Esophagus squamous epithelium (tissue), 5 donors: ENCODE measurements around the gene TFAP2C. TPM values are rescaled to one million over a fixed set of nuclear protein-coding genes. Genes with fewer than 3 reads are reported as not detected.

Experiments used
- DNase-seq: peaks from one replicate; lab custom pipeline; 2025; lab: John Stamatoyannopoulos, UW
- H3K27ac ChIP-seq, 4 donors: fragments of 200-600 bp; sonication (generic); one replicate each; pipeline ENCODE4 v1.5.1; 2016 to 2019; ENCODE audit warnings: mild to moderate bottlenecking in 1 of 4
- H3K27me3 ChIP-seq, 4 donors: fragments of 200-600 bp; sonication (generic); 1 replicate in 3 of 4; 2 replicates in 1 of 4; pipeline versions ENCODE4 v1.5.1 to v1.6.0; 2017 to 2021; ENCODE audit warnings: antibody characterized with exemption in 1 of 4
- H3K36me3 ChIP-seq, 3 donors: fragments of 200-600 bp; sonication (generic); one replicate each; pipeline ENCODE4 v1.5.1; 2016 to 2019
- H3K4me1 ChIP-seq, 3 donors: fragments of 200-600 bp; sonication (generic); one replicate each; pipeline ENCODE4 v1.5.1; 2017 to 2019
- H3K4me3 ChIP-seq, 4 donors: fragments of 200-600 bp; sonication (generic); 1 replicate in 3 of 4; 2 replicates in 1 of 4; pipeline ENCODE4 v1.5.1; 2016 to 2019; ENCODE audit warnings: mild to moderate bottlenecking in 2 of 4, moderate library complexity in 1 of 4
- H3K9me3 ChIP-seq, 3 donors: fragments of 200-600 bp; sonication (generic); one replicate each; pipeline ENCODE4 v1.5.1; 2016 to 2019
- CTCF ChIP-seq, 6 experiments: fragments of 450-650 bp in 4 of 6; fragments of 200-600 bp in 2 of 6; sonication (generic) in 2 of 6; IDR thresholded peaks; one replicate each; pipeline ENCODE4 v1.5.1; 2016 to 2019; ENCODE audit warnings: antibody characterized with exemption in 6 of 6, mild to moderate bottlenecking in 4 of 6, moderate library complexity in 4 of 6
- POLR2A ChIP-seq, 4 donors: fragments of 450-650 bp; IDR thresholded peaks; one replicate each; pipeline ENCODE4 v1.6.1; 2017; ENCODE audit warnings: antibody characterized with exemption in 4 of 4, mild to moderate bottlenecking in 4 of 4, moderate library complexity in 3 of 4
- WGBS, 2 donors: methylation state at CpG; one replicate each; pipeline ENCODE4 v1.1.5; 2018; 5-methylcytosine and 5-hydroxymethylcytosine counted together
- intact Hi-C: fragments of 100-400 bp; cut with DNase I; formaldehyde crosslinking; loops from one replicate; pipeline ENCODE4 v1.15.0; 2022
- total RNA-seq, 4 donors: library from RNA; depleted of rRNA; stranded (reverse); fragments of >200 nt; gene quantifications; one replicate each; pipeline ENCODE4 v1.1.0, GENCODE V29; 2016
- donor health status: DM: yes; HTN: yes; CAD: no.

Gene TFAP2C
- total RNA-seq, 4 donors from 2014 or later: 25.9 to 34.8 (median 31.8) TPM

GRCh38 chr20:56592211-56592610 lies 36.9 kb upstream of the TFAP2C start:
- H3K36me3 ChIP-seq: no peaks in the 10 kb centered on the region
- TF ChIP-seq POLR2A (IDR thresholded peaks at IDR 0.05): no peak
- no peak for TF ChIP-seq CTCF (IDR thresholded peaks at IDR 0.05)
- no peaks in the 10 kb centered on the region for H3K9me3 ChIP-seq
- intact Hi-C loops: no loop called here
- H3K27me3 ChIP-seq: peaks cover 0 to 4% (median 0%) of the 10 kb centered on the region in 4 donors
- no peak overlapping the region for H3K4me3 ChIP-seq
- DNase-seq: no peak
- peaks cover 0 to 30% (median 0%) of the 10 kb centered on the region in 3 donors for H3K4me1 ChIP-seq
- H3K27ac ChIP-seq: no peak overlapping the region

- H3K4me3 ChIP-seq: no peak overlapping the region
- DNase-seq: no peak
- peaks cover 0 to 4% (median 0%) of the 10 kb centered on the region in 4 donors for H3K27me3 ChIP-seq
- no peak overlapping the region for H3K27ac ChIP-seq
- H3K4me1 ChIP-seq: peaks cover 0 to 24% (median 0%) of the 10 kb centered on the region in 3 donors
- intact Hi-C loops: no loop called here
- H3K9me3 ChIP-seq: no peaks in the 10 kb centered on the region
- WGBS, 2 donors: 67% methylated on average over 5 to 6 of the region's 6 CpGs
- no peak for TF ChIP-seq CTCF (IDR thresholded peaks at IDR 0.05)
- no peak for TF ChIP-seq POLR2A (IDR thresholded peaks at IDR 0.05)
- no peaks in the 10 kb centered on the region for H3K36me3 ChIP-seq
Measured at GRCh38 chr20:56592817-56593216, 36.3 kb upstream of the TFAP2C start.

- no peaks in the 10 kb centered on the region for H3K4me1 ChIP-seq
- no peak for DNase-seq
Measured at GRCh38 chr20:56595746-56596475, 33.2 kb upstream of the TFAP2C start.

GRCh38 chr20:56601166-56601565 lies 27.9 kb upstream of the TFAP2C start:
- Histone ChIP-seq H3K4me1 (peaks cover 0 to 2% (median 0%) of the 10 kb centered on the region in 3 donors), H3K27ac (no peak overlapping the region), H3K27me3 (peaks cover 0 to 3% (median 0%) of the 10 kb centered on the region in 4 donors), H3K36me3 (no peaks in the 10 kb centered on the region), H3K9me3 (no peaks in the 10 kb centered on the region), H3K4me3 (no peak overlapping the region)
- 64 to 75% methylated on average over 2 of the region's 2 CpGs for WGBS, 2 donors
- TF ChIP-seq CTCF (IDR thresholded peaks at IDR 0.05) (no peak), POLR2A (IDR thresholded peaks at IDR 0.05) (no peak)
- intact Hi-C loops: no loop called here
- DNase-seq: no peak

More at GRCh38 chr20:56595746-56596475, 33.2 kb upstream of the TFAP2C start:
- Histone ChIP-seq H3K36me3 (no peaks in the 10 kb centered on the region), H3K4me3 (no peak overlapping the region), H3K27ac (no peak overlapping the region), H3K27me3 (peaks cover 0 to 4% (median 0%) of the 10 kb centered on the region in 4 donors), H3K9me3 (no peaks in the 10 kb centered on the region)
- WGBS, 2 donors: 80 to 86% methylated on average over 12 of the region's 17 CpGs
- TF ChIP-seq POLR2A (IDR thresholded peaks at IDR 0.05) (no peak), CTCF (IDR thresholded peaks at IDR 0.05) (no peak)
- intact Hi-C loops: no loop called here

GRCh38 chr20:56604673-56605072 lies 24.4 kb upstream of the TFAP2C start:
- Histone ChIP-seq H3K27ac (no peak overlapping the region), H3K9me3 (no peaks in the 10 kb centered on the region), H3K36me3 (no peaks in the 10 kb centered on the region), H3K27me3 (no peaks in the 10 kb centered on the region), H3K4me3 (no peak overlapping the region), H3K4me1 (peaks cover 0 to 7% (median 0%) of the 10 kb centered on the region in 3 donors)
- TF ChIP-seq CTCF (IDR thresholded peaks at IDR 0.05): no peak
- TF ChIP-seq POLR2A (IDR thresholded peaks at IDR 0.05): no peak
- DNase-seq: no peak
- WGBS, 2 donors: 79 to 88% methylated on average over 8 to 9 of the region's 10 CpGs
- intact Hi-C loops: no loop called here
